IMR-90 (cell line): Measurements from ENCODE around the gene STARD10. TPM values are rescaled to one million over a fixed set of nuclear protein-coding genes. Genes with fewer than 3 reads are reported as not detected.
A peak's percentile ranks its signal among the peaks of the same experiment; 100 is the strongest.

Experiments
- ATAC-seq: fragments of 200-7000 bp; cut with Tn5 transposase; 2 replicates; pipeline ENCODE4 v1.9.1; 2020; ENCODE audit warnings: low read depth, mild to moderate bottlenecking, moderate library complexity
- BruUV-seq: library from RNA; stranded (reverse); fragments of 400-500 nt; replicated peaks from 2 replicates; lab custom pipeline; 2021; lab: Mats Ljungman, UMichigan
- CTCF ChIA-PET: fragments of 300-600 bp; formaldehyde crosslinking; extraction: SDS; loops from one replicate; lab custom pipeline; 2021; ENCODE audit warnings: antibody characterized with exemption; lab: Yijun Ruan, JAX
- POLR2A ChIA-PET: fragments of 300-600 bp; sonication (Branson Sonifier 250); formaldehyde crosslinking; loops from one replicate; lab custom pipeline; 2022; ENCODE audit warnings: antibody characterized with exemption; ENCODE audit not compliant: unreplicated experiment; lab: Charles Lee
- DNase-seq: peaks from one replicate; pipeline ENCODE4 v3.0.0; 2013
- H2AFZ ChIP-seq: replicated peaks from 2 replicates; pipeline ENCODE3; 2013; ENCODE audit warnings: low read length, mild to moderate bottlenecking; ENCODE audit not compliant: poor library complexity
- H2AK5ac ChIP-seq: 2 replicates; pipeline ENCODE4 v1.6.1; 2013; ENCODE audit warnings: low read depth, low read length, inconsistent platforms
- H2AK9ac ChIP-seq: replicated peaks from 2 replicates; pipeline ENCODE3; 2013; ENCODE audit warnings: mild to moderate bottlenecking, low read depth, low read length, moderate library complexity; ENCODE audit not compliant: poor library complexity
- H2BK120ac ChIP-seq: 2 replicates; pipeline ENCODE4 v1.6.1; 2013; ENCODE audit warnings: low read depth, low read length, inconsistent platforms
- H2BK15ac ChIP-seq: 3 replicates; pipeline ENCODE4 v1.6.1; 2013; ENCODE audit warnings: low read depth, low read length, inconsistent platforms
- H2BK20ac ChIP-seq: 2 replicates; pipeline ENCODE4 v1.6.1; 2013; ENCODE audit warnings: low read depth, mild to moderate bottlenecking, inconsistent platforms, low read length, moderate library complexity
- H2BK5ac ChIP-seq: 2 replicates; pipeline ENCODE4 v1.6.1; 2013; ENCODE audit warnings: mild to moderate bottlenecking, low read depth, low read length, inconsistent platforms; ENCODE audit not compliant: poor library complexity, severe bottlenecking
- H3K14ac ChIP-seq: replicated peaks from 2 replicates; pipeline ENCODE4 v1.6.1; 2013; ENCODE audit warnings: low read depth, low read length, inconsistent platforms
- H3K18ac ChIP-seq: 2 replicates; pipeline ENCODE4 v1.6.1; 2013; ENCODE audit warnings: low read depth, low read length, control low read depth
- H3K23ac ChIP-seq: 2 replicates; pipeline ENCODE4 v1.6.1; 2013; ENCODE audit warnings: low read depth, low read length, inconsistent platforms
- H3K27ac ChIP-seq: 2 replicates; pipeline ENCODE4 v1.5.1; 2013; ENCODE audit warnings: mild to moderate bottlenecking, control low read depth, low read length; ENCODE audit not compliant: insufficient read depth
- H3K27me3 ChIP-seq: 2 replicates; pipeline ENCODE4 v1.6.1; 2013; ENCODE audit warnings: low read length; ENCODE audit not compliant: control insufficient read depth, insufficient read depth
- H3K36me3 ChIP-seq: 2 replicates; pipeline ENCODE4 v1.6.1; 2013; ENCODE audit warnings: low read length, mixed read lengths; ENCODE audit not compliant: control insufficient read depth, insufficient read depth
- H3K4ac ChIP-seq: 2 replicates; pipeline ENCODE4 v1.6.1; 2013; ENCODE audit warnings: low read depth, low read length, inconsistent platforms
- H3K4me1 ChIP-seq: 2 replicates; pipeline ENCODE4 v1.6.1; 2013; ENCODE audit warnings: low read length, mixed read lengths; ENCODE audit not compliant: control insufficient read depth, insufficient read depth
- H3K4me2 ChIP-seq: 2 replicates; pipeline ENCODE4 v1.6.1; 2013; ENCODE audit warnings: low read depth, mild to moderate bottlenecking, control low read depth, low read length, moderate library complexity
- H3K4me3 ChIP-seq: 2 replicates; pipeline ENCODE4 v1.5.1; 2013; ENCODE audit warnings: low read depth, mild to moderate bottlenecking, control low read depth, low read length, moderate library complexity; ENCODE audit not compliant: insufficient read depth
- H3K56ac ChIP-seq: 2 replicates; pipeline ENCODE4 v1.6.1; 2013; ENCODE audit warnings: low read length, inconsistent platforms; ENCODE audit not compliant: insufficient read depth; ENCODE audit errors: extremely low read depth
- H3K79me1 ChIP-seq, 2 experiments: 2 replicates each; pipeline ENCODE4 v1.6.1; 2013; ENCODE audit warnings: low read length in 2 of 2, inconsistent platforms in 1 of 2, low read depth in 1 of 2
- H3K9ac ChIP-seq: 2 replicates; pipeline ENCODE4 v1.6.1; 2013; ENCODE audit warnings: low read depth, low read length, control low read depth
- H3K9me1 ChIP-seq: 2 replicates; pipeline ENCODE4 v1.6.1; 2013; ENCODE audit warnings: low read length, inconsistent platforms; ENCODE audit not compliant: insufficient read depth
- H3K9me3 ChIP-seq: 2 replicates; pipeline ENCODE4 v1.6.1; 2013; ENCODE audit warnings: low read length; ENCODE audit not compliant: control insufficient read depth, insufficient read depth
- H4K20me1 ChIP-seq: 2 replicates; pipeline ENCODE4 v1.6.1; 2013; ENCODE audit warnings: low read length, inconsistent platforms; ENCODE audit not compliant: insufficient read depth
- H4K5ac ChIP-seq: 2 replicates; pipeline ENCODE4 v1.6.1; 2013; ENCODE audit warnings: mild to moderate bottlenecking, low read depth, low read length, control low read depth
- H4K8ac ChIP-seq, 2 experiments: 2 replicates each; pipeline ENCODE4 v1.6.1; 2013; ENCODE audit warnings: low read depth in 2 of 2, low read length in 2 of 2, control low read depth in 1 of 2, inconsistent platforms in 1 of 2
- H4K91ac ChIP-seq: 2 replicates; pipeline ENCODE4 v1.6.1; 2013; ENCODE audit warnings: low read depth, low read length, inconsistent platforms; ENCODE audit not compliant: insufficient read depth
- ELK1 ChIP-seq: fragments of 150-350 bp; IDR thresholded peaks from 2 replicates; pipeline ENCODE4 v1.6.1; 2016; ENCODE audit warnings: low read depth, mild to moderate bottlenecking, low read length, moderate library complexity, borderline replicate concordance
- MAFK ChIP-seq: IDR thresholded peaks from 2 replicates; pipeline ENCODE4 v1.6.1; 2012; ENCODE audit warnings: low read depth, low read length, improper control_type of control experiment
- MXI1 ChIP-seq: IDR thresholded peaks from 2 replicates; pipeline ENCODE4 v1.6.1; 2012; ENCODE audit warnings: low read depth, mild to moderate bottlenecking, low read length, moderate library complexity, borderline replicate concordance
- POLR2A ChIP-seq: IDR thresholded peaks from 2 replicates; pipeline ENCODE4 v1.6.1; 2012; ENCODE audit warnings: mild to moderate bottlenecking, low read depth, low read length
- RAD21 ChIP-seq: IDR thresholded peaks from 2 replicates; pipeline ENCODE4 v1.6.1; 2012; ENCODE audit warnings: low read length, improper control_type of control experiment
- WGBS, 2 experiments: methylation state at CpG; one replicate each; pipeline versions ENCODE4 v1.1.5 to v1.1.7; 2013; ENCODE audit warnings: missing lambda C conversion rate in 2 of 2; ENCODE audit not compliant: insufficient read length in 1 of 2; ENCODE audit errors: extremely low coverage in 2 of 2; 5-methylcytosine and 5-hydroxymethylcytosine counted together
- dilution Hi-C: fragments of 300-500 bp; cut with HindIII; formaldehyde crosslinking; loops from one replicate; pipeline ENCODE4 v1.14.3; 2018; ENCODE audit warnings: low sequenced_read_pairs; ENCODE audit not compliant: unreplicated experiment
- in situ Hi-C: fragments of 300-500 bp; cut with MboI; formaldehyde crosslinking; loops from 3 replicates; pipeline ENCODE4 v1.14.3; 2019; ENCODE audit warnings: low sequenced_read_pairs, inconsistent platforms, mixed read lengths
- intact Hi-C: fragments of 100-400 bp; cut with micrococcal nuclease; formaldehyde crosslinking; loops from 2 replicates; pipeline ENCODE4 v1.10.0; 2022
- polyA plus RNA-seq, 3 experiments: library from polyadenylated mRNA; depleted of rRNA; stranded (reverse); fragments of >200 nt; gene quantifications; 2 replicates each; pipeline ENCODE4 v1.2.3, GENCODE V29; 2012; ENCODE audit warnings: low replicate concordance in 1 of 3
- total RNA-seq: library from RNA; depleted of rRNA; stranded (reverse); fragments of >200 nt; gene quantifications from 2 replicates; pipeline ENCODE4 v1.2.3, GENCODE V29; 2012

Gene STARD10
- total and polyA plus RNA-seq, 2 of the 4 experiments (the other 2 are of a cell fraction), result 23.8 to 37.4 TPM

DNA sequence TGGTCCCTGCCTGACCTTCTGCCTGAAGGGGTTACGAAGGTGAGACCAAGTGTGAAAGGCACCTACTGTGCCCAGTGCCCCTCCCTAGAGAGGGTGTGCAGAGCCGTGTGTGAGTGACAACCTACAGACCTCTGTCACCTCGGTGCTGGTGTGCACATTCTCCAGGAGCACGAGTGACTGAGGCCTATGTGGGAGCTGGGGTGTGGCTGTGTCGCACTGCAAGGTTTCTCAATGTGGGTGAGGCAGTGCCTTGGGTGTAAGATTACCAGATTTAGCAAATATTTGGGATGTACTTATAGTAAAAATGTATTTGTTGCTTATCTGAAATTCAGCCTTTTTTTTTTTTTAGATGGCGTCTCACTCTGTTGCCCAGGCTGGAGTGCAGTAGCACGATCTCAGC is 5.6 kb downstream of the STARD10 start:
- POLR2A ChIA-PET, result interaction anchor here (0.7 kb wide), 1 partner anchor 32 kb away, joined by 4 read pairs; no protein-coding TSS in a partner anchor
- 83% methylated on average over 2 of the region's 7 CpGs; no CpG with 5 or more reads in 1 of the 2 experiments for WGBS, 2 experiments
- H2AK9ac ChIP-seq, result no peak overlapping the region
- no peak overlapping the region for H3K14ac ChIP-seq
- DNase-seq (no peak), ATAC-seq (no peak)
- H3K4me2 ChIP-seq, result no peak overlapping the region
- H2BK15ac ChIP-seq, result no peak overlapping the region
- no peak overlapping the region for H4K8ac ChIP-seq
- no peak overlapping the region for H3K9ac ChIP-seq
- no peak overlapping the region for H2BK5ac ChIP-seq
- peaks cover 0 to 10% of the 10 kb centered on the region in 2 experiments; a peak in 1 of 4 replicates for H3K79me1 ChIP-seq
- H2AFZ ChIP-seq, result no peak overlapping the region
- H3K23ac ChIP-seq, result no peak overlapping the region
- BruUV-seq, result no TSS peak
- TF ChIP-seq MXI1 (no peak), RAD21 (no peak), ELK1 (no peak), POLR2A (no peak), MAFK (no peak)
- in situ Hi-C loops (no loop called here), dilution Hi-C loops (no loop called here), intact Hi-C loops (no loop called here)
- no peak overlapping the region for H2BK120ac ChIP-seq
- no peaks in the 10 kb centered on the region for H3K27me3 ChIP-seq
- no peak overlapping the region for H3K27ac ChIP-seq
- no peaks in the 10 kb centered on the region for H4K20me1 ChIP-seq
- no peak overlapping the region for H4K91ac ChIP-seq
- no peak overlapping the region for H3K4me3 ChIP-seq
- peaks cover 14% of the 10 kb centered on the region for H3K9me1 ChIP-seq
- H3K18ac ChIP-seq, result no peak overlapping the region
- peak overlapping the region; percentile 24; the same call in 1 of the 2 replicates for H2AK5ac ChIP-seq
- peaks cover 11% of the 10 kb centered on the region for H3K4me1 ChIP-seq
- H3K9me3 ChIP-seq, result no peaks in the 10 kb centered on the region
- H2BK20ac ChIP-seq, result no peak overlapping the region
- no peak overlapping the region for H4K5ac ChIP-seq
- H3K4ac ChIP-seq, result no peak overlapping the region
- H3K36me3 ChIP-seq, result no peaks in the 10 kb centered on the region
- CTCF ChIA-PET, result interaction anchor here (1.1 kb wide), 1 partner anchor 15 kb away, joined by 5 read pairs; no protein-coding TSS in a partner anchor
- no peak overlapping the region for H3K56ac ChIP-seq
